ENCODE measurements around the gene SKA2. TPM values are rescaled to one million over a fixed set of nuclear protein-coding genes. Genes with fewer than 3 reads are reported as not detected.
"Not testable (repeated sequence)": the region's sequence is repeated elsewhere in the genome, so short reads cannot be mapped to it uniquely, and the experiment has no call there.

SKA2 gene
- total RNA-seq, 1 experiment from 2014 or later, result 44.1 TPM

DNA sequence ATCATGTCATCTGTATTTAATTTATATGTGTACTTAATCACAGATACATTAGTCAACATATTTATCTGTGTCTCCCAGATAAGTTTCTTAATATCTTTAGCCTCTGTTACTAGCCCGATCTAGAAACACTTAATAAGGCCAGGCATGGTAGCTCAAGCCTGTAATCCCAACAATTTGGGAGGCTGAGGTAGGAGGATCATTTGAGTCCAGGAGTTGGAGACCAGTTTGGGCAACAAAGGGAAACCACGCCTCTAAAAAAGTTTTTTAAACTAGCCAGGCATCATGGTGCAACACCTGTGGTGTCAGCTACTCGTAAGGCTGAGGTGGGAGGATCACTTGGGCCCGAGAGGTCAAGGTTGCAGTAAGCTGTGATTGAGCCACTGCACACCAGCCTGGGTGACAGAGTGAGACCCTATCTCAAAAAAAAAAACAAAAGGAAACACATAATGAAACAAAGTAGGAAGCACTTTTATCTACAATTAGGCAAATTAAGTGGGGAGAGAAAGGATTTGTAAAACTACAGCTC is 9.4 kb downstream of the SKA2 start:
- Mint-ChIP-seq H3K4me1 (ENCODE audit: low read depth, unreplicated experiment) (peaks cover 15% of the 10 kb centered on the region), H3K9me3 (ENCODE audit: low read depth, unreplicated experiment) (no peaks in the 10 kb centered on the region), H3K4me3 (ENCODE audit: low read depth, unreplicated experiment) (no peak overlapping the region), H3K27ac (ENCODE audit: unreplicated experiment) (no peak overlapping the region), H3K36me3 (ENCODE audit: insufficient read depth, unreplicated experiment) (peaks cover 6% of the 10 kb centered on the region), H3K27me3 (ENCODE audit: unreplicated experiment) (no peaks in the 10 kb centered on the region)
- no TSS peak for BruUV-seq (replicated peaks)
- DNase-seq, result no peak
- TF ChIP-seq, protein P1, sequence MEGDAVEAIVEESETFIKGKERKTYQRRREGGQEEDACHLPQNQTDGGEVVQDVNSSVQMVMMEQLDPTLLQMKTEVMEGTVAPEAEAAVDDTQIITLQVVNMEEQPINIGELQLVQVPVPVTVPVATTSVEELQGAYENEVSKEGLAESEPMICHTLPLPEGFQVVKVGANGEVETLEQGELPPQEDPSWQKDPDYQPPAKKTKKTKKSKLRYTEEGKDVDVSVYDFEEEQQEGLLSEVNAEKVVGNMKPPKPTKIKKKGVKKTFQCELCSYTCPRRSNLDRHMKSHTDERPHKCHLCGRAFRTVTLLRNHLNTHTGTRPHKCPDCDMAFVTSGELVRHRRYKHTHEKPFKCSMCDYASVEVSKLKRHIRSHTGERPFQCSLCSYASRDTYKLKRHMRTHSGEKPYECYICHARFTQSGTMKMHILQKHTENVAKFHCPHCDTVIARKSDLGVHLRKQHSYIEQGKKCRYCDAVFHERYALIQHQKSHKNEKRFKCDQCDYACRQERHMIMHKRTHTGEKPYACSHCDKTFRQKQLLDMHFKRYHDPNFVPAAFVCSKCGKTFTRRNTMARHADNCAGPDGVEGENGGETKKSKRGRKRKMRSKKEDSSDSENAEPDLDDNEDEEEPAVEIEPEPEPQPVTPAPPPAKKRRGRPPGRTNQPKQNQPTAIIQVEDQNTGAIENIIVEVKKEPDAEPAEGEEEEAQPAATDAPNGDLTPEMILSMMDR (IDR thresholded peaks at IDR 0.05; ENCODE audit: unreplicated experiment), result no peak
- intact Hi-C loops (cut with micrococcal nuclease; ENCODE audit: unreplicated experiment), result no loop called here
- CTCF ChIA-PET, result no interaction called here

DNA sequence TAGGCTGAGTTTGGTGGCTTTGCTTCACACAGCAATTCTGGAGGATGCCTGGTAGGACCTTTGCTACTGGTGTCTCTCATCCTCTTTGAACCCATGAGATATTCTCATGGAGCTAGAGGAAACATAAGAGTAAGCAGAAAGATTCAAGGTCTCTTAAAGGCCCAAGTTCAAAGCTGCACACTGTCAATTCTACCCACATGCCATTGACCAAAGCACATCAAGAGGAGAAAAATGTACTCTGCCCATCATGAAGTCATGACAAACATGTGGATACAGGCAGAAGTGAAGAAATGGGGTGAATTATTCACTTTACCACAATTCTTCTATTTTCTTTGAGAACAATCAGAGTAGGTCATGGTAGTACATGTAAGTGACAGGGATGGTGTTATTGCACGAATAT is 13.1 kb downstream of the SKA2 start:
- H3K4me3 Mint-ChIP-seq (ENCODE audit: low read depth, unreplicated experiment), result no peak overlapping the region
- H3K27me3 Mint-ChIP-seq (ENCODE audit: unreplicated experiment), result no peaks in the 10 kb centered on the region
- no peaks in the 10 kb centered on the region for H3K36me3 Mint-ChIP-seq (ENCODE audit: insufficient read depth, unreplicated experiment)
- intact Hi-C loops (cut with micrococcal nuclease; ENCODE audit: unreplicated experiment), result no loop called here
- no peak for DNase-seq
- CTCF ChIA-PET, result no interaction called here
- no peaks in the 10 kb centered on the region for H3K4me1 Mint-ChIP-seq (ENCODE audit: low read depth, unreplicated experiment)
- H3K9me3 Mint-ChIP-seq (ENCODE audit: low read depth, unreplicated experiment), result no peaks in the 10 kb centered on the region
- TF ChIP-seq, protein P1 (IDR thresholded peaks at IDR 0.05; ENCODE audit: unreplicated experiment), result no peak
- BruUV-seq (replicated peaks), result no TSS peak
- no peak overlapping the region for H3K27ac Mint-ChIP-seq (ENCODE audit: unreplicated experiment)

DNA sequence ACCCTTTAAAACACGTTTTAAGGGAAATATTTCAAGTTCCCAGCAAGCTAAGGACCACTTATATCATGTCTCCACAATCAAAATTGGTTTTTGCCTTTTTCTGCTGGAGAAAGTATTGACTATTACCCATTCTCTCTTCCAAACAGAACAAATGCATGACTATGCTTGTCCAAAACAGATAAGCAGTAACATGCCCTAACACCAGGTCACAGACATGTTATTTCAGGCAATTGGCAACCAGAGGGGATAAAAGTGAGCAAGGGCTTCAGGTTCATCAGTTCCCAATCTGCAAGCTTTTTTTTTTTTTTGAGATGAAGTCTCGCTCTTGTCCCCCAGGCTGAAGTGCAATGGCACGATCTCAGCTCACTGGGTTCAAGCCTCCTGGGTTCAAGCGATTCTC is 15.0 kb downstream of the SKA2 start:
- no peaks in the 10 kb centered on the region for H3K27me3 Mint-ChIP-seq (ENCODE audit: unreplicated experiment)
- BruUV-seq (replicated peaks), result no TSS peak
- no peaks in the 10 kb centered on the region for H3K36me3 Mint-ChIP-seq (ENCODE audit: insufficient read depth, unreplicated experiment)
- no peaks in the 10 kb centered on the region for H3K4me1 Mint-ChIP-seq (ENCODE audit: low read depth, unreplicated experiment)
- no peak overlapping the region for H3K27ac Mint-ChIP-seq (ENCODE audit: unreplicated experiment)
- TF ChIP-seq, protein P1 (IDR thresholded peaks at IDR 0.05; ENCODE audit: unreplicated experiment), result no peak
- intact Hi-C loops (cut with micrococcal nuclease; ENCODE audit: unreplicated experiment), result no loop called here
- no peak overlapping the region for H3K4me3 Mint-ChIP-seq (ENCODE audit: low read depth, unreplicated experiment)
- no peak for DNase-seq
- H3K9me3 Mint-ChIP-seq (ENCODE audit: low read depth, unreplicated experiment), result no peaks in the 10 kb centered on the region
- CTCF ChIA-PET, result no interaction called here

DNA sequence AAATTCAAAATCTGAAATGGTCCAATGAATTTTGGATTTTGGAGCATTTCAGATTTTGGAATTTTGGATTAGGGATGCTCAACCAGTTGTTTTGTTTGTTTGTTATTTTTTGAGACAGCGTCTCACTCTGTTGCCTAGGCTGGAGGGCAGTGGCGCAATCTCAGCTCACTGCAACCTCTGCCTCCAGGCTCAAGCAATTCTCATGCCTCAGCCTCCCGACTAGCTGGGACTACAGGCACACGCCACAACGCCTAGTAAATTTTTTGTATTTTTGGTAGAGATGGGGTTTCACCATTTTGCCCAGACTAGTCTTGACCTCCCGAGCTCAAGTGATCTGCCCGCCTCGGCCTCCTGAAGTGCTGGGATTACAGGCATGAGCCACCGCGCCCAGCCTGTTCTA is 16.6 kb downstream of the SKA2 start:
- H3K27ac Mint-ChIP-seq (ENCODE audit: unreplicated experiment); CTCF ChIA-PET; DNase-seq; H3K4me1 Mint-ChIP-seq (ENCODE audit: low read depth, unreplicated experiment); H3K9me3 Mint-ChIP-seq (ENCODE audit: low read depth, unreplicated experiment); intact Hi-C loops (cut with micrococcal nuclease; ENCODE audit: unreplicated experiment); H3K36me3 Mint-ChIP-seq (ENCODE audit: insufficient read depth, unreplicated experiment); H3K4me3 Mint-ChIP-seq (ENCODE audit: low read depth, unreplicated experiment); H3K27me3 Mint-ChIP-seq (ENCODE audit: unreplicated experiment); BruUV-seq (replicated peaks): not testable (repeated sequence)

DNA sequence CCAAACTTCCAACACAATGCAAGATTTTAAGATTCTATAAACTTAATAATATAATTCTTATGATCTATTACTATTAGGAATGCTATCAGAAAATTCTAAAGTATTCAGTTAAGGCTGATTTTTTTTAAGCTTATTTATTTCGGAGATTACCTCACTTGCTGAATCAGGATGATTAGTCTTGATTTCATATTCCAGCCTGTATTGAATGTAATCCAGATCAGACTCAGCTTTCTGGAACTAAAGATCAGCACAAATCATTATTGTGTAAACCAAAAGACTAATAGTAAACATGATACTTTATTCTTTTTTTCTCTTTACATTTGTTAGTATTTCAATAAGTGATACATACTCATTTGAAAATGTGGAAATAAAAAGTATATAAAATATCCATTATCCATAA is 23.9 kb downstream of the SKA2 start:
- Mint-ChIP-seq H3K4me1 (ENCODE audit: low read depth, unreplicated experiment) (no peaks in the 10 kb centered on the region), H3K27ac (ENCODE audit: unreplicated experiment) (no peak overlapping the region), H3K9me3 (ENCODE audit: low read depth, unreplicated experiment) (no peaks in the 10 kb centered on the region), H3K4me3 (ENCODE audit: low read depth, unreplicated experiment) (no peak overlapping the region), H3K36me3 (ENCODE audit: insufficient read depth, unreplicated experiment) (no peaks in the 10 kb centered on the region), H3K27me3 (ENCODE audit: unreplicated experiment) (no peaks in the 10 kb centered on the region)
- TF ChIP-seq, protein P1 (IDR thresholded peaks at IDR 0.05; ENCODE audit: unreplicated experiment), result no peak
- intact Hi-C loops (cut with micrococcal nuclease; ENCODE audit: unreplicated experiment), result no loop called here
- DNase-seq, result no peak
- BruUV-seq (replicated peaks), result no TSS peak
- CTCF ChIA-PET, result interaction anchor here (0.7 kb wide), 1 partner anchor 71 kb away, joined by 3 read pairs; no protein-coding TSS in a partner anchor

Measured in Calu3 (cell line).